Osteocyte (in vitro differentiated cells): ENCODE data around the gene CNOT2. TPM values are rescaled to one million over a fixed set of nuclear protein-coding genes. Genes with fewer than 3 reads are reported as not detected.

Source experiments
- DNase-seq: peaks from one replicate; pipeline ENCODE4 v3.0.0; 2021; ENCODE audit warnings: mixed read lengths; ENCODE audit not compliant: unreplicated experiment; ENCODE audit errors: extremely low spot score
- H3K27ac Mint-ChIP-seq: one replicate; pipeline ENCODE4 v1.8.0; 2021; ENCODE audit warnings: mild to moderate bottlenecking, mixed read lengths; ENCODE audit not compliant: unreplicated experiment
- H3K27me3 Mint-ChIP-seq: one replicate; pipeline ENCODE4 v1.8.0; 2021; ENCODE audit warnings: mixed read lengths; ENCODE audit not compliant: unreplicated experiment
- H3K36me3 Mint-ChIP-seq: one replicate; pipeline ENCODE4 v1.8.0; 2021; ENCODE audit warnings: mixed read lengths; ENCODE audit not compliant: unreplicated experiment
- H3K4me1 Mint-ChIP-seq: one replicate; pipeline ENCODE4 v1.8.0; 2021; ENCODE audit warnings: mixed read lengths; ENCODE audit not compliant: unreplicated experiment
- H3K4me3 Mint-ChIP-seq: one replicate; pipeline ENCODE4 v1.8.0; 2021; ENCODE audit warnings: mild to moderate bottlenecking, moderate library complexity, mixed read lengths; ENCODE audit not compliant: unreplicated experiment
- H3K9me3 Mint-ChIP-seq: one replicate; pipeline ENCODE4 v1.8.0; 2021; ENCODE audit warnings: mixed read lengths; ENCODE audit not compliant: unreplicated experiment
- CTCF ChIP-seq: fragments of 200-600 bp; sonication (generic); IDR thresholded peaks from 2 replicates; pipeline ENCODE4 v1.5.0; 2021; ENCODE audit warnings: antibody characterized with exemption, mild to moderate bottlenecking, moderate library complexity
- total RNA-seq: library from RNA; stranded (reverse); gene quantifications from 2 replicates; pipeline ENCODE4 v1.2.1, GENCODE V29; 2021

The CNOT2 gene
- total RNA-seq, 1 donor from 2014 or later, result 73.8 TPM

- peaks cover 20% of the 10 kb centered on the region for H3K9me3 Mint-ChIP-seq
- H3K27ac Mint-ChIP-seq, result no peak overlapping the region
Measured at GRCh38 chr12:70272510-70272909, 29.3 kb downstream of the CNOT2 start.

GRCh38 chr12:70275045-70275444, 31.8 kb downstream of the CNOT2 start:
- no peak for DNase-seq
- Mint-ChIP-seq H3K27me3 (no peaks in the 10 kb centered on the region), H3K27ac (no peak overlapping the region), H3K9me3 (peaks cover 15% of the 10 kb centered on the region), H3K36me3 (peaks cover 21% of the 10 kb centered on the region), H3K4me1 (peaks cover 13% of the 10 kb centered on the region), H3K4me3 (no peak overlapping the region)
- no peak for TF ChIP-seq CTCF

More at GRCh38 chr12:70272510-70272909, 29.3 kb downstream of the CNOT2 start:
- Mint-ChIP-seq H3K27me3 (no peaks in the 10 kb centered on the region), H3K36me3 (peaks cover 15% of the 10 kb centered on the region), H3K4me3 (no peak overlapping the region), H3K4me1 (peaks cover 28% of the 10 kb centered on the region)
- DNase-seq, result no peak
- TF ChIP-seq CTCF, result no peak

- no peak for DNase-seq
- H3K36me3 Mint-ChIP-seq, result peaks cover 23% of the 10 kb centered on the region
Measured at GRCh38 chr12:70277973-70278372, 34.7 kb downstream of the CNOT2 start.

GRCh38 chr12:70278945-70279344, 35.7 kb downstream of the CNOT2 start:
- Mint-ChIP-seq H3K27ac (no peak overlapping the region), H3K36me3 (peaks cover 23% of the 10 kb centered on the region), H3K27me3 (no peaks in the 10 kb centered on the region), H3K9me3 (peaks cover 15% of the 10 kb centered on the region), H3K4me3 (no peak overlapping the region), H3K4me1 (peaks cover 1% of the 10 kb centered on the region)
- no peak for TF ChIP-seq CTCF
- no peak for DNase-seq

More at GRCh38 chr12:70277973-70278372, 34.7 kb downstream of the CNOT2 start:
- no peak for TF ChIP-seq CTCF
- H3K27me3 Mint-ChIP-seq, result no peaks in the 10 kb centered on the region
- peaks cover 15% of the 10 kb centered on the region for H3K9me3 Mint-ChIP-seq
- H3K4me1 Mint-ChIP-seq, result peaks cover 1% of the 10 kb centered on the region
- no peak overlapping the region for H3K4me3 Mint-ChIP-seq
- no peak overlapping the region for H3K27ac Mint-ChIP-seq

- H3K4me1 Mint-ChIP-seq, result peaks cover 2% of the 10 kb centered on the region
- H3K9me3 Mint-ChIP-seq, result no peaks in the 10 kb centered on the region
- H3K4me3 Mint-ChIP-seq, result no peak overlapping the region
- no peak for DNase-seq
- no peak for TF ChIP-seq CTCF
- H3K36me3 Mint-ChIP-seq, result peaks cover 26% of the 10 kb centered on the region
- H3K27me3 Mint-ChIP-seq, result no peaks in the 10 kb centered on the region
- H3K27ac Mint-ChIP-seq, result no peak overlapping the region
Measured at GRCh38 chr12:70283232-70283631, 40.0 kb downstream of the CNOT2 start.
